Colon (tissue), 2 donors: Measurements from ENCODE around the gene FAM174C.

ENCODE experiments used
- FAIRE-seq: peaks from 2 replicates; lab custom pipeline; 2012; peaks lifted over from hg19 to GRCh38; lab: Jason Lieb, UNC
- donor health status: control.
- donor health status: control.

Gene FAM174C

DNA sequence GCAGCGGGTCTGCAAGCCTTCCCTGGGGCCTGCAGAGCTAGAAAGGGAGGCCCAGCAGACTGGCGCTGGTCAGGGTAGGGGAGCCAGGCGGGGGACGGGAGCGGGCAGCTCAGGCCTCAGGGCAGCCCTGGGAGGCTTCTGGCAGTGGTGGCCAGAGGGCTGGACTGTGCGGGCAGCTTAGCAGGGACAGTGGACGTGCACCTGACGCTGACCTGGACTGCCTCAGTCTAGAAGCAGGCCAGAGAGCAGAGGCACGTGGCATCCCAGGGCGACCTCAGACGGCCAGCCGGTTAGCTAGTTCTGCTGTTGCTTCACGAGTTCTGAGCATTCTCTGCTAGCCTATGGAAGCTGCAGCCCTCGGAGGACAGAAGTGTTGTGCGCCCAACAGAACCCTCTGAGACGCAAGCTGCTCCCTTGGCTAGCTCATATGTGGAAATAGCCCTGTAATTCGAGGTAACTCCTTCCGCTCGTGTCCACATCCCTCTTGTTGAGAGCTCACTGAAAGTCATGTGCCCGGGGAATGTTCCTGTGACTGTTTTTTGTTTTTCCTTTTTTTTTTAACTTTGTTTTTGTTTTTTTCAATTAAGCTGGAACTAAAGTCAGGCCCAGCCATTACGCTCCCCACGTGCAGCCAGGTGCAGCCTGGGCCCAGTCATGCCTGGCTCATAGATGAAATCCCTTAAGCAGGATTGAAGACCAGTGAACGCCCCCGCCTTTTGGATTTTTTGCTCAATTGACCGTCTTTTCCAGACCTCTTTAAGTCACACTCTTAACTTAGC lies 1.9 kb upstream of the FAM174C start:
- FAIRE-seq, result no peak

DNA sequence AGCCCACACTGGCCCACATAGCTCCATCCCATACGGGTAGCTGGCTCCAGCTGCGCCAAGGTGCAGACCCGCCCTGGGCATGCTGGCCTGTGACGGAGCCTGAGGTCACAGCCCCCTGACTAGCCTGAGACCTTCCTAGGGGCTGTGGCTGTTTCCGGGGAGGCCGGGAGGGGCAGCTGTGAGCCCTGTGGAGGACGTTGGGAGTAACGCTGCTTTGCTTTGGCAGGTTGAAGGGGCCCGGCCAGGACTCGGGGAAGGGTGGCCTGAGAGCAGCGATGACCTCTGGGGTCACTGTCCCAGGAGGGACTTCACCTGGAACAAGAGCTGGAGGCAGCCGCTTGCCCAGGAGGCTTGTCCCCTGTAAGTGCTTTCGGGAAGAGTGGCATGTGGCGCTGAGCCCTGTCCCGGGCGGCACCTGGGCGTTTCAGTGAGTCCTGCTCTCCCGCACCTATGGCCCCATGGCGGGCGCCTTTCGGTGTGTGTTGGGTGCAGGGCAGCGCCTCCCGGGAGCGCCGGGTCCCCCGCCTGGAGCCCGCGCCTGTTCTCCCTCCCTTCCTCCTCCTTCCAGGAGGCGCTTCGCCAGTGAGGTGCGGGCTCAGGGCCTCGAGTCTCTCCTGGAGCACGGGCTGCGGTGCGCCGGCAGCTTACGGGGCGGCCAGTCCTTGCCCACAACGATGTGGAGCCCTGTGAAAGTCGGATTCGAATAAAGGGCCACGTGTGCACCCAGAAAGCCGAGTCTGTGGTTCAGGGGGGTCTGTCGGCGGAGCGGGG lies 1.1 kb upstream of the FAM174C start:
- FAIRE-seq, result no peak

DNA sequence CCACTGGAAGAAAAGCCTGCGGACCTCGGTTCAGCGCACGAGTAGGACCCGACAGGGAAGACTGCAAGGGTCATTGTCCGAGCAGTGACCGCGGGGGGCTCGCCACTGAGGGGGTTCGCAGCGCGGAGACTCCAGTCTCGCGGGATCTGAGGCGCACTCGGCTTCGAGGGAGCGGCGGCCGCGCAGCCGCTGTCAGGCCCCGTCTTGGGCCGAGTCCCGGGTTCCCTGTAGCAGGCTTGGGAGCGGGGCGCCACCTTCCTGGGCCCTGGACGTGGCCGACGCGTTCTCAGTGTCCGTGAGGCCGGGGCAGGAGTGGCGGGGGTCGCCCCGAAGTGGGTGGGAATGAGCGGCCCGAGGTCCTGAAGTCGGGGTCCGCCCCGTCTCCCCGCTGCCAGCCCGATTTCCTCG lies 474 bp upstream of the FAM174C start:
- FAIRE-seq, result no peak

DNA sequence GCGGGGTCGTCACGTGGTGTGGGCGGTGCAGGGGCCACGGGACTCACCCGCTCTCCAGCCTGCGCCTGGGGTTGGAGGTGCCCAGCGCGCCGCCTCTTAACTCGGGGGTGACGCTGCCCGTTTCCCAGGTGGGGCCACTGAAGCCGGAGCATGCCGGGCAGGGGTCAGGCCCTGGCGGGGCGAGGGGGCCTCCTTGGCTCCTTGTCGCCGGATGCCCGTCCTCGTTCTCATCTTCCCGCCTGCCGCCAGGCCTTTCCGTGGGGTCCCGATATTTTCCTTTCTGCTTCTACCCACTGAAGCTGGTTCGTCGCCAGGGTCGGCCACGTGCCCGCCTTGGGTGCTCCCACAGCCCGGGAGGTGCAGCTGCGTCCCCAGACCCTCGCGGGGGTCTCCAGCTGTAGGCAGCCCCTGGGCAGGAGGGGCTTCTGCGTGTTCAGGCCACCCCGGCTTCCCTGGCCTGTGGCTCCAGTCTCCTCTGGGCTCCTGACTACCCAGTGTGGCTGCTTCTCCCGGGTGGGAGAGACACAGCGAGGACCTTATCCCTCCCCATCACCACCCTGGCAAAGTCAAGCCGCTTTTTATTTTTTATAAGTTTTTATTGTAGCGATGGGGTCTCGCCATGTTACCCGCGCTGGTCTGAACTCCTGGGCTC lies 772 bp downstream of the FAM174C start:
- no peak for FAIRE-seq

DNA sequence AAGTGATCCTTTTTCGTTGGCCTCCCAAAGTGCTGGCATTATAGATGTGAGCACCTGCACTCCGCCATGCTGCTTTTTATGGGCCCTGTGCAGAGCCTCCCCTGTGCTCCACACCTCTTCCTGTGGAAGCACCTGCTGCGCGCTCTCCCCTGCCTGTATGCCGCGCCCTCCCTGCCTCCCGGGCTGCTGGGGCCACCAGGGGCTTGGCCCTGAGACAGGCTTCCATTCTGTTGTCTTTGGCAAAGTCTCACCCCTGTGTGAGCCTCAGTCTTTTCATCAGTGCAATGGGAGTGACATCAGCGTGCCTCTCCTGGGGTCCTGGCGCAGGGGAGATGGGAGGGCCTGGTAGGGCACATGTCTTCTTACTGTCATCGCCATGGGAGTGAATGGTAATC lies 1.3 kb downstream of the FAM174C start:
- no peak for FAIRE-seq

DNA sequence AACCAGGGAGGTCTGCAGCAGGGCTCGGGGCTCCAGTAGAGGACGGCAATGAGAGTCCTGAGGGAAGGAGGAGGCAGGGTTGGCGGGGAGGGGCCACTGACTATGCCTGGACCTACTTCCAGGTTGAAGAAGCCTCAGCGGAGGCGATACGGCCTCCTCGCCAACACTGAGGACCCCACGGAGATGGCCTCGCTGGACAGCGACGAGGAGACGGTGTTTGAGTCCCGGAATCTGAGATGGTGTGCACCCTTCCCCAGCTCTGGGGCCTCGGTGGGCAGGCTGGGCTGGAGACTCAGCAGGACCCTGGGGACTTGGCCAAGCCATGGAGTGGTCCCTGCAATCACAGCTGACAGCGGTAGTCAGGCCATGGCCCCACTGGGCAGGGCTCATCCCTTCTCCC lies 1.7 kb downstream of the FAM174C start:
- FAIRE-seq, result no peak

DNA sequence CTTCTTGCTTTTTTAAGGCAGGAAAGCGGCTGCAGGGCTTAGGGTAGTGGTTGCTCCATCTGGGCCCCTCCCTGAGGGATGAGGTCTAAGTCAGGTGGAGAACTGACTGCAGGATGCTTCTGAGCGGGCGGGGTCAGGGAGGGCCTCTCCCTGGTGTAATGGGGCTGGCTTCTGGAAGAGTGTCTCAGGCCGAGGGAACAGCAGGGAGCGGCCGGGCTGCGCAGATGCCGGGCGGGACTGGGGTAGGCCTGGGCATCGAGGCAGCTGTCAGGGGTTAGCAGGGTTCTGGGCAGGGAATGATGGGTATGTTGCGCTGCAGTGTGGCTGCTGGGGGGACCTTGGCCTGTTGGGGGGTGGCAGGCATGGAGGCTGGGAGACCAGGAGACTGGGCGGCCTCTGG lies 2.7 kb downstream of the FAM174C start:
- no peak for FAIRE-seq

DNA sequence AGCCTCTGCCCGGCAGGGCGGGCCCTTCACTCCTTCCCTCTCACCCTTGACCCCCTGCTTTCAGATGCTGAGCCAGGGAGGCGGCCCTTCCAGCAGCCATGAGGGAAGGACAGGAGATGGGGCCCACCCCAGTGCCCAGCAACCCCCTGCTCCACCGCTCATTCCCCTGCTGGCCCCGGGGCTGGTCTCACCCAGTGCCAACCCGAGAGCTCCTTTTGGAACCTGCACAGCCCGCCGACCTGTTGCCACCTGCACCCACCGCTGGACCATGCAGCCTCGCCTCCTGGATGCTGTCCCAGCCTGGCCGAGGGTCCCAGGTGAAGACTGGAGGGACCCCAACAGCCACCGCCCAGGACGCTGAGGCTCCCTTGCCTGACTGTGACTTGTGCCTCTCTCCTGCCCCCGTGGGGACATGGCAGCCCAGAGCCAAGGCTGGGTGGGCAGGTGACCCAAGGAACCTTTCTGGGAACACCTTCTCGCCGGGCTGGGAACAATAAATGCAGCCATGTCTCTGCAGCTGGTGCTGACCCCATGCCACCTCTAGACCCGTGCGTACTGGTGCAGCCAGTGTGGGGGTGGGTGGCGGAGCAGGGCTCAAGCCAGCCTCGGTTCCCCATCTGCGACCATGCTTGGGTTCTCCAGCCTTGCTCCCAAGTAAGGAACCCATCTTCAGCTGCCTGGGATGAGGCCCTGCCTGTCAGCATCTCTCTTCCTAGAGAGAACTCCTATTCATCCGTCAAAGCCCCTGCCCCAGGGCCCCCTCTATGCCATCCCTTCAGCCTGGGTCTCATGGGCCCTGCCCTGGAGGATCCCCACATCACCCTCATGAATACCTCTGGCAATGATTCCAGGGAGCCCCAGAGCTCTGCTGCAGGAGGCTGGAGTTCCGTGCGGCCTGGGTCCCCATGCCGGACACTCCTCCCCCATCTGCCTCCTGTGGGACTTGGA lies 3.7 kb downstream of the FAM174C start:
- no peak for FAIRE-seq

DNA sequence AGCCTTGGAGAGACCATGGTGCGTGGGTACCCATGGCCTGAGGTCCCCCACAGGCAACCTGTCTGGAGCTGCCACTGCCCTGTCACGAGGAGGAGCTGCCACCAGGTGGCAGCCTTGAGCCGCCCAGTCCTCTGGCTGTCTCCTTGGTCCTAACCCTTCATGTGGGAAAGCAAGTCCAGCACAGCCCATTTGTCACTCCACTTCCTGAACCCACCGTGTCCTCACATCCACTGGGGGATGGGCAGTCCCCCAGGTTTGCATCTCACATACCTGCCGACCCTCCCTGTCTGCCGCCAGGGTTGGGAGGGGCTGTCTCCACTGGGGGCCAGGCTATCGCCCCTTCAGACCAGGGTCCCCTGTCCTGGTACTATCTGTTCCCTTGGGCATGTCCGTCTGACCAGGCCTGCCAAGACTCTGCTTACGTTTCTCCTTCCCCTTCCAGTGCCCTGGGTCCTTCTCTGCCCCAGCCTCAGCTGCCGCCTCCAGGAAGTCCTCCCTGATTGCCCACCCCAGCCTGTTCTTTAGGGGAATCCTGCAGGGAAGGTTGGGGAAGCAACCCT lies 4.5 kb downstream of the FAM174C start:
- FAIRE-seq, result no peak

DNA sequence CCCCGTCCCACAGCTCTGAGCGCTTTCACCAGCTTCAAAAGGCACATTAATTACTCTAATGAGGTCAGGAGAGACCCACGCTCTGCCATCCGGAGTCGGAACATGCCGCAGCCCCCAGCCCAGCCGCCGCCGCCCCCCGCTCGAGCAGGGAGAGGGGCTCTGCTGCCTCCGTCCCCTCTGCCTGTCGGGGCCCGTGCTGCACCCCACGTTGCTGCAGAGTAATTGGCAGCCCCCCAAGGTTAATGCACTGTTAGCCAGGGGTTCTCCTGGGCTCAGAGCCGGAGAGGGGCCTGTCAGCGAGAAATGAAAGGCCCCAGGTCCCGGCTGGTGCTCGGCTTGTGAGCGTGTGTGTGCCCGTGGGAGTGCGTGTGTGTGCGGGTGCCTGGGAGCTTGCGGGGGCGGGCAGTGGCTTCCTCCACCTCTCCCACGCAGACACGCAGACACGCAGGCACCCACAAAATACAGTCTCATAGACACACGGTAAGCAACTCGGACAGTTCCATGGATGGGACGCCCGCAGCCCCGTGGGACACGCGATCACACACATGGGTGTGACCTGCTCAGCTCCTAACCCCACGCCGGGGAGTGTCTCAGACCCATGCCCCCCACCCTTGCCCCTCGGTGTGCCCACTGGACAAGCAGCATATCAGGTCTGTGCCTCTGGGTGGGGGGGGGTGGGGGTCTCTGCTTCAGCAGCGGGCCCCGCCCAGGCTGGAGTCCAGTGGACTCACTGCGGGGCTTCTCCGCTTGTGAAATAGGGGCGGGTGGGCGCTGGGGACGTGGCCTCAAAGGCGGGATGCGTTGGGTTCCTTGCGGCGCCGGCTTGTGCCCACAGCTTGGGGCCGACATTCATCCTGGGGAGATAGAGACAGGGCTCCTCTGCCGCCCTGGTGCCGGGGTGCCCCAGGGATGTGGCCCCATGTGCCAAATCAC lies 5.6 kb downstream of the FAM174C start:
- FAIRE-seq, result no peak

DNA sequence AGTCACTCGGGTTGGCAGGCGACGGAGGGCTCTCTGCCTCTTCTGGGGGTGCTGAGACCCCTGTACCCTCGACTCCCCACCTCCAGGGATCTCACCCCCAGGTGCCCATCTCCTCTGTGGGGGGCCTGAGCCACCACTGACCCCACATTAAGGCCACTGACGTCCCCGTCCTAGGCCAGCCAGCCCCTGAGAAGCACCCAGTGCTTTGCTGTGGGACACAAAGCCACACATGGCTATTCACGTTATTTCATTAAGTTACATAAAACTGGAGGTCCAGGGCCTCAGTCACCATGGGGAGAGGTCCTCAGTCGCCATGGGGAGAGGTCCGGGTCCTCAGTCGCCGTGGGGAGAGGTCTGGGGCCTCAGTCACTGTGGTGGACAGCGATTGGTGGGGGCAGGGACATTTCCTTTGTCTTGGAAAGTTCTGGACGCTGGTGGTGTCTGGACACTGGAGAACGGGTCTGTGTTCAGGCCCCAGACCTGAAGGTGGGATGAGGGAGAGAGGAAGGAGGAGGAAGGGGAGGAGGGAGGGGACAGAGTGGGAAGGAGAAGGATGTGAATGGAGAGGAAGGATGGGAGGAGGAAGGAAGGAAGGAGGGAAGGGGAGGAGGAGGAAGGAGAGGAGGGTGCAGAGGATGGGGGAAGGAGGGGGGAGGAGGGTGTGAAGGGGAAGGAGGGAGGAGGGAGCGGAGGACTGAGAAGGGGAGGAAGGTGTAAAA lies 6.4 kb downstream of the FAM174C start:
- FAIRE-seq, result no peak

DNA sequence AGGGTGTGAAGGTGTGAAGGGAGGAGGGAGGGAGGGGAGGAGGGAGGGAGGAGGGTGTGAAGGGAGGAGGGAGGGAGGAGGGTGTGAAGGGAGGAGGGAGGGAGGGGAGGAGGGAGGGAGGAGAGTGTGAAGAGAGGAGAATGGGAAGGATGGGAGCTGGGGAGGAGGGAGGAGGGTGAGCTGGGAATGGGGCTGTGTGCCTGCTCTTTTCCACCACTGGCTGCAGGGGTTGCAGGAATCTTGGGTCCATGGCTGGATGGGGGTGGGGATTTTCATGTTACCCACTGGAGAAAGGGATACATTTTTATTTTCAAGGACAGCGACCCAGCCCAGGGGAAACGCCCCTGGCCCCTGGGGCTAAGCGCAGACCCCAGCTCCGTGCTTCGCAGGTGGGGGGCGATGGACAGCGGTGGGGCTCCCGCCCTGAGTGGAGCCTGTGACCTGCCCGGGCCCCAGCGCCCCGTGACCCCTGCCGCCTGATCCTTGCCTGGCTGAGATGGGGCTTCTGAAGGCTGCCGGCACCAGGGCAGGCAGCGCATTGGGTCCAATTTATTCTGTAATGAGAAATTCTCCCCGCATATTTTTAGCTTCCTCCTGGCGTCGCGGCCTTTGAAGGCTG lies 7.4 kb downstream of the FAM174C start:
- FAIRE-seq, result no peak

DNA sequence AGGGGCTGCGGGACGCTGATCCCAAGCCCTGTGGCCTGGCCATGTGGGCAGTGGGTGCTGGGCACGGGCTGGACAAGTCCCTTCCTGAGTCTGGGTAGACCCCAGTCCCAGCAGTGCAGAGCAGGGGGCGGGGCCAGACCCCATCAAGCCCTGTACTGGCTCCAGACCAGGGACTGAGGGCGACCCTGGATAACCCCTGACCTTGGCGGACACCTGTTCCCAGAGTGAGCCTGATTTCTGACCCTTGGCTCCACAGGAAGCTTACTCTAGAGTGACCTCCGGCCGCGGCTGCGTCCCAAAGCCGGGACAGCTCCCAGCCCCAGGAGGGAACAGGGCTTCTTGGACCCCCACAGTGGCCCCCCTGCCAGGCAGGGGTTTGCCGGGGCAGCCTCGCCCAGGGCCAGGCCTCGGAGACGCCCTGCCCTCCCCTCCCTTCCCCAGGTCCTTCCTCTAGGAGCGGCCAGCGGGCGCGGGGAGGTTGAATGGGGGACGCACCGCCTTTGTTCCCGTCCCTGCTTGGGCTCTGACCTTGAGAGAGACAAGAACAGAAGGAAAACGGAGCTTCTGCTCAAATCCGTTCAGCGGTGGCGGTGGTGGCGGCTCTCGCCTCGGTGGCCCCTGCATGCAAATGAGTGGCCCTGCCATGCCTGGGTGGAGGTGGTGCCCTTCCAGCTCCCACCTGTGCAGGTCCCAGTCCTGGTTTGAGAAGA lies 8.0 kb downstream of the FAM174C start:
- FAIRE-seq, result no peak

DNA sequence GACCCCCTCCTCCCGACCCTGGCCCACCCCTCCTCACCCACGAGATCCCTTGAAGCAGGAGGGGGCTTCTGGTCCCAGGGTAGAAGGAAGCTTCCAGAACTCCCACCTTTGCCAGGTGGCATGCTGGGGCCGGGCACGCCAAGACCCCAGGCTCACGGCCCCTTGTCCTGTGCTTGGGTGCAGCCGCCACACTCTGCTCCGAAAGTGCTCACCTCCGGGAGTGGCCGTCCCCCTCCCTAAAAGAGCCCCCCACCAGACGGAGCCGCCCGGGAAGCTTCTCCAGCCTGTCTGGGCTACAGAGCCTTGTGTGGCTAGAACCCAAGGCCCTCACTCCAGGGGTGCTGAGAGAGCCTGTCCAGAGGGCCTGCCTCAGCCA lies 8.6 kb downstream of the FAM174C start:
- no peak for FAIRE-seq

DNA sequence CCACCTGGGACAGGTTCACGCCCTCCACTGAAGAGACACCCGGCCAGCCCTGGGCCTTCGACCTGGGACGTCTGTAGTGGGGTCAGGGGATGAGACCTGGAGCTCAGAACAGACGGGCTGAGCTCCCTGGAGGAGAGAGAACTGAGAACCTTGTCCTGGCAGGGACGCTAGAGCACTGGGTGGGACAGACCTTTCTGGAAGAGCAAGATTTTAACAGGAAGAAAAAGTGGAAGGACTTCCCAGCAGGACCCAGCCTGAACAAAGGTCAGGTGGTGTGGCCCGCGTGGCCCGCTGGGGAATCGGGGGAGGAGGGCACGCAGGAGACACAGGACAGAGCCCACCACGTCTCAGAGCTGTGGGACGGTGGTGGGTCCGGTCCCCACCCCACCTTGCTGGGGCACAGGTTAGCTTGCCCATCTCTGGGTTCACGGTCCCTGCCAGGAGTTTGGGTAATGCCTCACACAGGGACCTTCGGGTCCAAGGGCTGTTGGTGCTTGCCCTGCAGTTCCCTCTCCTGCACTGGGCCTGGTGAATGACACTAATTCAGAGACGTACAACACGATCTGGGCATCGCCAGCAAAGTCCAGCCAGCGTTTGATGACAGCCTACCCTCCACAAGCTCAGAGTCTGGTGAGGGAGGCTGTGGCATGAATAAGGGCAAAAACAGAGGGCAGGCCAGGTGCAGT lies 9.1 kb downstream of the FAM174C start:
- FAIRE-seq, result no peak

DNA sequence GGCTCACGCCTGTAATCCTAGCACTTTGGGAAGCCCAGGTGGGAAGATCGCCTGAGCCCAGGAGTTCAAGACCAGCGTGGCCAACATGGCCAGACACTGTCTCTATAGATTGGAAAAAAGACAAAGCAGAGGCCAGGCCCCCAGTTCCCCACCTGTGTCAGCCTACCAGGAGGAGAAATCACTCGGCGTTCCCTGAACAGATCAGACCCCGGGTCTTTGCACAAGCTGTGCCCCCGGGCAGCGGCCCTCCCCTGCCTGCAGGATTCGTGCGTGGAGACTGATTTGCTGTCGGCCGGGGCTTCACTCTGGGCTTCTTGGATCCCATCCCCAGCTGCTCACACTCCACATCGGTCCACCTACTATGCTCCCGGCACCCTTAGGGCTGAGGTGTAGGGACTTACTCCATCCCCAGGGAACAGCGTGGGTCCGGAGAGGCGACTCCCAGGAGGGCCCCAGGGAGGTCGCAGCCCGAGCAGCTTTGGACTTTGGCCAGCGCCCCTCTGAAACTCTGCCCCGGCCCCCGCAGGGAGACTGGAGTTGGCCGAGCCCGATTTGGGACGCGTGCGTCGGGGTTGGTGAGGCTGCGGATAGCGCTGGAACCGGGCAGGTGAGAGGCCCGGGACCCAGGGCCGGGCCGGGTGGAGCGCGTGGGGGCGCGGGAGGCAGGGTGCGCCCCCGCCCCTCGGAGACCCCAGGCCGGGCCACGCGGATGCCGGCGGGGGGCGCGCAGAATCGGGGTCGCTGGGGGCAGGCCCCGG lies 9.8 kb downstream of the FAM174C start:
- FAIRE-seq, result no peak

DNA sequence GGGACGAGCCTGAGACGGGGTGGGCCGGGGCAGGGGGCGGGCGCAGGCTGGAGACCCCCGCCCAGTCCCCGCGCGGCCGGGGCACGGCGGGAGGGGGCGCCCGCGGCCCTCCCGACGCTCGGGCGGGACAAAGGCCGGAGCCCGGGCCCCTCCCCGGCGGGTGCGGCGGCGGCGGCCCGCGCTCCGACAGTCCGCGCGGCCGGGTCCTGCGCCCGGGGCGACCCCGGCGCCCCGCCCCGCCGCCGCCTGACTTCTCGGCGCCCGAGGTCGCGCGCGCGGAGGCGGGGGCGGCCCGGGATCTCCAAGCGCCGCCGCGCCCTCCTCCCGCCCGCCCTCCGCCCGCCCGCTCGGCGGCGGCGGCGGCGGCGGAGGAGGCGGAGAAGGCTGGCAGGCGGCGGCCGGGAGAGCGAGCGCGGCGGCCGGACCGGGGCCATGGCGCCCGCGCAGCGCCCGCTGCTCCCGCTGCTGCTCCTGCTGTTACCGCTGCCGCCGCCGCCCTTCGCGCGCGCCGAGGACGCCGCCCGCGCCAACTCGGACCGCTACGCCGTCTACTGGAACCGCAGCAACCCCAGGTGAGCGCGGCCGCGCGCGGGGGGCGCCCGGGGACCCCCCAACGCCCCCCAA lies 10.5 kb downstream of the FAM174C start, which contains the start of gene EFNA2:
Gene EFNA2, plus strand, starts transcription at position 137 of the 624 bp plus-strand sequence. Its CDS starts 296 bp downstream, at position 433.
- no peak for FAIRE-seq
